HepG2 (cell line): ENCODE data around the gene INO80B. TPM values are rescaled to one million over a fixed set of nuclear protein-coding genes. Genes with fewer than 3 reads are reported as not detected.

ENCODE experiments used
- CHD4 ChIP-seq: fragments of 200-600 bp; sonication (generic); IDR thresholded peaks from 2 replicates; pipeline ENCODE4 v1.7.0; 2017; ENCODE audit warnings: mild to moderate bottlenecking, low read length, borderline replicate concordance
- DMAP1 ChIP-seq: IDR thresholded peaks from 2 replicates; pipeline ENCODE4 v1.6.1; 2016
- HMG20A ChIP-seq: IDR thresholded peaks from 2 replicates; pipeline ENCODE4 v1.6.1; 2016; ENCODE audit warnings: borderline replicate concordance
- KDM1A ChIP-seq: IDR thresholded peaks from 2 replicates; pipeline ENCODE4 v1.6.1; 2016; ENCODE audit warnings: missing compliant biosample characterization
- MIER3 ChIP-seq: IDR thresholded peaks from 2 replicates; pipeline ENCODE4 v1.6.1; 2016; ENCODE audit warnings: missing compliant biosample characterization, borderline replicate concordance
- MZF1 ChIP-seq: sonication (generic); formaldehyde crosslinking; IDR thresholded peaks from 2 replicates; pipeline ENCODE4 v1.8.1; 2023; ENCODE audit warnings: mild to moderate bottlenecking, missing genetic modification reagents, borderline replicate concordance
- NR2F6 ChIP-seq, 2 experiments: IDR thresholded peaks; 2 replicates each; pipeline ENCODE4 v1.6.1; 2016; ENCODE audit warnings: antibody characterized with exemption in 1 of 2, mild to moderate bottlenecking in 1 of 2
- PCBP1 ChIP-seq: fragments of 200-400 bp; formaldehyde crosslinking; IDR thresholded peaks from 2 replicates; pipeline ENCODE4 v1.6.1; 2017; ENCODE audit warnings: mild to moderate bottlenecking, low read depth, low read length, borderline replicate concordance
- POLR2A ChIP-seq, 2 experiments: IDR thresholded peaks; 2 replicates each; pipeline ENCODE4 v1.6.1; 2011; ENCODE audit warnings: low read depth in 2 of 2, low read length in 2 of 2, mild to moderate bottlenecking in 1 of 2, moderate library complexity in 1 of 2; ENCODE audit not compliant: insufficient read depth in 1 of 2
- RFX3 ChIP-seq: IDR thresholded peaks from 2 replicates; pipeline ENCODE4 v1.6.1; 2016; ENCODE audit warnings: missing biosample characterization, missing genetic modification reagents
- SMARCE1 ChIP-seq: fragments of 450-650 bp; IDR thresholded peaks from 2 replicates; pipeline ENCODE4 v1.6.1; 2017; ENCODE audit warnings: borderline replicate concordance
- ZNF251 ChIP-seq: sonication (generic); formaldehyde crosslinking; IDR thresholded peaks from 2 replicates; pipeline ENCODE4 v1.9.0; 2021; ENCODE audit warnings: mild to moderate bottlenecking, missing genetic modification reagents
- ZNF446 ChIP-seq: sonication (generic); formaldehyde crosslinking; IDR thresholded peaks from 2 replicates; pipeline ENCODE4 v1.5.0; 2020; ENCODE audit warnings: mild to moderate bottlenecking, missing genetic modification reagents
- ZNF558 ChIP-seq: sonication (generic); formaldehyde crosslinking; IDR thresholded peaks from 2 replicates; pipeline ENCODE4 v1.9.0; 2022; ENCODE audit warnings: mild to moderate bottlenecking, missing genetic modification reagents, borderline replicate concordance
- ZNF644 ChIP-seq: IDR thresholded peaks from 2 replicates; pipeline ENCODE4 v1.6.1; 2016; ENCODE audit warnings: low read depth
- polyA plus RNA-seq, 8 experiments: library from polyadenylated mRNA; depleted of rRNA in 3 of 8; stranded (reverse) in 7 of 8; unstranded in 1 of 8; fragments of >200 nt; fragmentation: Illumina TruSeq in 4 of 8; extraction: Trizol in 4 of 8; gene quantifications; 2 replicates each; pipeline versions ENCODE4 v1.2.1 to v1.2.3, GENCODE V29; 2011 to 2016; ENCODE audit warnings: low read depth in 4 of 8, missing spikeins in 1 of 8, mixed read lengths in 1 of 8; ENCODE audit not compliant: insufficient read depth in 1 of 8
- total RNA-seq, 5 experiments: library from RNA; depleted of rRNA; stranded (reverse); fragments of >200 nt; fragmentation: Illumina TruSeq; extraction: Trizol; gene quantifications; 2 replicates each; pipeline ENCODE4 v1.2.3, GENCODE V29; 2016; ENCODE audit warnings: low read depth in 1 of 5
- TF ChIP-seq, protein P1 (sequence below): IDR thresholded peaks from 2 replicates; pipeline ENCODE4 v1.6.1; 2012; ENCODE audit warnings: low read length, improper control_type of control experiment
- TF ChIP-seq, protein P2 (sequence below): sonication (generic); formaldehyde crosslinking; IDR thresholded peaks from 2 replicates; pipeline ENCODE4 v1.4.0; 2020; ENCODE audit warnings: missing genetic modification reagents
- TF ChIP-seq, protein P3 (sequence below): sonication (generic); formaldehyde crosslinking; conservative IDR thresholded peaks from 2 replicates; pipeline ENCODE4 v1.8.0; 2022; ENCODE audit warnings: low read depth, missing genetic modification reagents
- TF ChIP-seq, protein P4 (sequence below): sonication (generic); formaldehyde crosslinking; conservative IDR thresholded peaks from 2 replicates; pipeline ENCODE4 v1.8.0; 2022; ENCODE audit warnings: mild to moderate bottlenecking, moderate library complexity, missing genetic modification reagents

INO80B gene
- total and polyA plus RNA-seq, 2 of the 13 experiments (the other 11 are each of a cell fraction or from before 2014, with no cell fraction given): 6.2 to 14.5 TPM

DNA sequence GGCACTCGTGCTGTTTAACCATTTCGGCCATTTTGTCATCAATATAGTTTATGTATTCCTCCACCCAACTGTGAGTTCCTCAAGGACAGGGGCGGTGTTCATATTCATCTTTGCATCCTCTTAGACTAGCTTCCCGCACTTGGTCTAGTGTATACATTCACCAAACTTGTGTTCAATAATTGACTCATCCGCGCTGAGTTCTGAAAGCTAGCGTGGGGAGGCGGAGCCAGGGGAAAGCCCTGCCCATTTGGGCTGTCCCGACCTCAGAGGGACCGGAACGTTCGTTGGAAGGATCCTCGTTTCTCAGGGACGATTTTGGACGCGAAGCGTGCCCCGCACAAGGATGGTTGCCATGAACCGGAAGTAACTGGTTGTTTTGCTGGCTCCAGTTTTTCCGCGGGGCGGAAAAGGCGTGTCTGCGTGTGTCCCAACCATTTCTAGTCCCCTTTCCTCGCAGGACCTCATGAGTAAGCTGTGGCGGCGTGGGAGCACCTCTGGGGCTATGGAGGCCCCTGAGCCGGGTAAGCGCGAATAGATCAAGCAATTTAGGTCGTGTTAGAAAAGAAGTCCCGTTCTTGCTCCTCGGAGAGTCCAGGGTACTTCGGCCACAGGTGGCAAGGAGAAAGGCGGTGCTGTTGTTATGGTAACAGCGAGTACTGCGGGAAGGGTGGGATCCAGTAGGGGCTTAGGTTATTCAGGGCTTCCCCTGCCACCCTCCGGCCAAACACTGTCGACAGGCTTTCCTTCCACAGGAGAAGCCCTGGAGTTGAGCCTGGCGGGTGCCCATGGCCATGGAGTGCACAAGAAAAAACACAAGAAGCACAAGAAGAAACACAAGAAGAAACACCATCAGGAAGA is at the start of gene INO80B (continued):
- TF ChIP-seq, protein P1, sequence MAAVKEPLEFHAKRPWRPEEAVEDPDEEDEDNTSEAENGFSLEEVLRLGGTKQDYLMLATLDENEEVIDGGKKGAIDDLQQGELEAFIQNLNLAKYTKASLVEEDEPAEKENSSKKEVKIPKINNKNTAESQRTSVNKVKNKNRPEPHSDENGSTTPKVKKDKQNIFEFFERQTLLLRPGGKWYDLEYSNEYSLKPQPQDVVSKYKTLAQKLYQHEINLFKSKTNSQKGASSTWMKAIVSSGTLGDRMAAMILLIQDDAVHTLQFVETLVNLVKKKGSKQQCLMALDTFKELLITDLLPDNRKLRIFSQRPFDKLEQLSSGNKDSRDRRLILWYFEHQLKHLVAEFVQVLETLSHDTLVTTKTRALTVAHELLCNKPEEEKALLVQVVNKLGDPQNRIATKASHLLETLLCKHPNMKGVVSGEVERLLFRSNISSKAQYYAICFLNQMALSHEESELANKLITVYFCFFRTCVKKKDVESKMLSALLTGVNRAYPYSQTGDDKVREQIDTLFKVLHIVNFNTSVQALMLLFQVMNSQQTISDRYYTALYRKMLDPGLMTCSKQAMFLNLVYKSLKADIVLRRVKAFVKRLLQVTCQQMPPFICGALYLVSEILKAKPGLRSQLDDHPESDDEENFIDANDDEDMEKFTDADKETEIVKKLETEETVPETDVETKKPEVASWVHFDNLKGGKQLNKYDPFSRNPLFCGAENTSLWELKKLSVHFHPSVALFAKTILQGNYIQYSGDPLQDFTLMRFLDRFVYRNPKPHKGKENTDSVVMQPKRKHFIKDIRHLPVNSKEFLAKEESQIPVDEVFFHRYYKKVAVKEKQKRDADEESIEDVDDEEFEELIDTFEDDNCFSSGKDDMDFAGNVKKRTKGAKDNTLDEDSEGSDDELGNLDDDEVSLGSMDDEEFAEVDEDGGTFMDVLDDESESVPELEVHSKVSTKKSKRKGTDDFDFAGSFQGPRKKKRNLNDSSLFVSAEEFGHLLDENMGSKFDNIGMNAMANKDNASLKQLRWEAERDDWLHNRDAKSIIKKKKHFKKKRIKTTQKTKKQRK: no peak
- peak; percentile 87 for TF ChIP-seq RFX3
- TF ChIP-seq CHD4: no peak; the same call in 1 of the 2 replicates
- TF ChIP-seq MZF1 (CRISPR knock-in tag): no peak
- TF ChIP-seq, protein P2, sequence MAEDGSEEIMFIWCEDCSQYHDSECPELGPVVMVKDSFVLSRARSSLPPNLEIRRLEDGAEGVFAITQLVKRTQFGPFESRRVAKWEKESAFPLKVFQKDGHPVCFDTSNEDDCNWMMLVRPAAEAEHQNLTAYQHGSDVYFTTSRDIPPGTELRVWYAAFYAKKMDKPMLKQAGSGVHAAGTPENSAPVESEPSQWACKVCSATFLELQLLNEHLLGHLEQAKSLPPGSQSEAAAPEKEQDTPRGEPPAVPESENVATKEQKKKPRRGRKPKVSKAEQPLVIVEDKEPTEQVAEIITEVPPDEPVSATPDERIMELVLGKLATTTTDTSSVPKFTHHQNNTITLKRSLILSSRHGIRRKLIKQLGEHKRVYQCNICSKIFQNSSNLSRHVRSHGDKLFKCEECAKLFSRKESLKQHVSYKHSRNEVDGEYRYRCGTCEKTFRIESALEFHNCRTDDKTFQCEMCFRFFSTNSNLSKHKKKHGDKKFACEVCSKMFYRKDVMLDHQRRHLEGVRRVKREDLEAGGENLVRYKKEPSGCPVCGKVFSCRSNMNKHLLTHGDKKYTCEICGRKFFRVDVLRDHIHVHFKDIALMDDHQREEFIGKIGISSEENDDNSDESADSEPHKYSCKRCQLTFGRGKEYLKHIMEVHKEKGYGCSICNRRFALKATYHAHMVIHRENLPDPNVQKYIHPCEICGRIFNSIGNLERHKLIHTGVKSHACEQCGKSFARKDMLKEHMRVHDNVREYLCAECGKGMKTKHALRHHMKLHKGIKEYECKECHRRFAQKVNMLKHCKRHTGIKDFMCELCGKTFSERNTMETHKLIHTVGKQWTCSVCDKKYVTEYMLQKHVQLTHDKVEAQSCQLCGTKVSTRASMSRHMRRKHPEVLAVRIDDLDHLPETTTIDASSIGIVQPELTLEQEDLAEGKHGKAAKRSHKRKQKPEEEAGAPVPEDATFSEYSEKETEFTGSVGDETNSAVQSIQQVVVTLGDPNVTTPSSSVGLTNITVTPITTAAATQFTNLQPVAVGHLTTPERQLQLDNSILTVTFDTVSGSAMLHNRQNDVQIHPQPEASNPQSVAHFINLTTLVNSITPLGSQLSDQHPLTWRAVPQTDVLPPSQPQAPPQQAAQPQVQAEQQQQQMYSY (CRISPR knock-in tag): peak; percentile 16; the same call in 1 of the 2 replicates
- TF ChIP-seq POLR2A (IDR thresholded peaks at IDR 0.05; ENCODE audit: insufficient read depth in 1 of 2, low read depth in 2 of 2, low read length in 2 of 2): peak in 1 of 2 experiments; percentile 51; a peak in 1 of 4 replicates
- no peak for TF ChIP-seq ZNF558 (CRISPR knock-in tag)
- no peak; the same call in 1 of the 2 replicates for TF ChIP-seq ZNF446 (CRISPR knock-in tag)
- peak; percentile 27; the same call in 1 of the 2 replicates for TF ChIP-seq HMG20A (CRISPR knock-in tag)
- TF ChIP-seq KDM1A: no peak
- TF ChIP-seq PCBP1: peak; percentile 90; the same call in 1 of the 2 replicates
- 0 out of 2 replicates have a peak, but pooled peaks have one; percentile 44 for TF ChIP-seq ZNF251 (CRISPR knock-in tag)
- TF ChIP-seq SMARCE1: no peak
- TF ChIP-seq, protein P3, sequence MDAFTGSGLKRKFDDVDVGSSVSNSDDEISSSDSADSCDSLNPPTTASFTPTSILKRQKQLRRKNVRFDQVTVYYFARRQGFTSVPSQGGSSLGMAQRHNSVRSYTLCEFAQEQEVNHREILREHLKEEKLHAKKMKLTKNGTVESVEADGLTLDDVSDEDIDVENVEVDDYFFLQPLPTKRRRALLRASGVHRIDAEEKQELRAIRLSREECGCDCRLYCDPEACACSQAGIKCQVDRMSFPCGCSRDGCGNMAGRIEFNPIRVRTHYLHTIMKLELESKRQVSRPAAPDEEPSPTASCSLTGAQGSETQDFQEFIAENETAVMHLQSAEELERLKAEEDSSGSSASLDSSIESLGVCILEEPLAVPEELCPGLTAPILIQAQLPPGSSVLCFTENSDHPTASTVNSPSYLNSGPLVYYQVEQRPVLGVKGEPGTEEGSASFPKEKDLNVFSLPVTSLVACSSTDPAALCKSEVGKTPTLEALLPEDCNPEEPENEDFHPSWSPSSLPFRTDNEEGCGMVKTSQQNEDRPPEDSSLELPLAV: no peak
- TF ChIP-seq, protein P4, sequence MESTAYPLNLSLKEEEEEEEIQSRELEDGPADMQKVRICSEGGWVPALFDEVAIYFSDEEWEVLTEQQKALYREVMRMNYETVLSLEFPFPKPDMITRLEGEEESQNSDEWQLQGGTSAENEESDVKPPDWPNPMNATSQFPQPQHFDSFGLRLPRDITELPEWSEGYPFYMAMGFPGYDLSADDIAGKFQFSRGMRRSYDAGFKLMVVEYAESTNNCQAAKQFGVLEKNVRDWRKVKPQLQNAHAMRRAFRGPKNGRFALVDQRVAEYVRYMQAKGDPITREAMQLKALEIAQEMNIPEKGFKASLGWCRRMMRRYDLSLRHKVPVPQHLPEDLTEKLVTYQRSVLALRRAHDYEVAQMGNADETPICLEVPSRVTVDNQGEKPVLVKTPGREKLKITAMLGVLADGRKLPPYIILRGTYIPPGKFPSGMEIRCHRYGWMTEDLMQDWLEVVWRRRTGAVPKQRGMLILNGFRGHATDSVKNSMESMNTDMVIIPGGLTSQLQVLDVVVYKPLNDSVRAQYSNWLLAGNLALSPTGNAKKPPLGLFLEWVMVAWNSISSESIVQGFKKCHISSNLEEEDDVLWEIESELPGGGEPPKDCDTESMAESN (CRISPR knock-in tag): peak; percentile 92
- TF ChIP-seq ZNF644: peak; percentile 69; the same call in 1 of the 2 replicates
- TF ChIP-seq MIER3 (CRISPR knock-in tag): peak; percentile 99
- TF ChIP-seq NR2F6 (IDR thresholded peaks at IDR 0.05): no peak
- TF ChIP-seq NR2F6 (CRISPR knock-in tag; IDR thresholded peaks at IDR 0.05): peak; percentile 78
- peak; percentile 90 for TF ChIP-seq DMAP1 (CRISPR knock-in tag)
